Lower lobe of right lung (tissue), 2 donors: ENCODE measurements around the gene GRIK2. TPM values are rescaled to one million over a fixed set of nuclear protein-coding genes. Genes with fewer than 3 reads are reported as not detected.
A peak's percentile ranks its signal among the peaks of the same experiment; 100 is the strongest.
"Not testable (repeated sequence)": the region's sequence is repeated elsewhere in the genome, so short reads cannot be mapped to it uniquely, and the experiment has no call there.

ENCODE experiments used
- ATAC-seq, 2 donors: fragments of 200-7000 bp; cut with Tn5 transposase; one replicate each; pipeline ENCODE4 v1.9.1; 2020 to 2022; ENCODE audit warnings: mild to moderate bottlenecking in 2 of 2, moderate library complexity in 2 of 2
- DNase-seq: peaks from one replicate; pipeline ENCODE4 v3.0.0-alpha.2; 2020
- H3K27ac ChIP-seq: fragments of 200-600 bp; one replicate; pipeline ENCODE4 v1.8.0; 2022
- H3K27me3 ChIP-seq: fragments of 200-600 bp; one replicate; pipeline ENCODE4 v1.8.0; 2022; ENCODE audit warnings: low read depth
- H3K36me3 ChIP-seq: fragments of 200-600 bp; one replicate; pipeline ENCODE4 v1.8.0; 2022; ENCODE audit warnings: mild to moderate bottlenecking
- H3K4me1 ChIP-seq: fragments of 200-600 bp; one replicate; pipeline ENCODE4 v1.8.0; 2022
- H3K4me3 ChIP-seq: fragments of 200-600 bp; one replicate; pipeline ENCODE4 v1.8.0; 2022; ENCODE audit warnings: mild to moderate bottlenecking
- H3K9me3 ChIP-seq: fragments of 200-600 bp; one replicate; pipeline ENCODE4 v1.8.0; 2022
- CTCF ChIP-seq: fragments of 200-600 bp; IDR thresholded peaks from one replicate; pipeline ENCODE4 v1.8.0; 2022; ENCODE audit warnings: antibody characterized with exemption, mild to moderate bottlenecking
- intact Hi-C: fragments of 100-400 bp; cut with DNase I; formaldehyde crosslinking; loops from one replicate; pipeline ENCODE4 v1.11.0; 2022
- total RNA-seq: library from RNA; stranded (reverse); fragmentation: NEBNext Ultra II Directional; extraction: Animal tissue kit (Norgen Biotek cat#: 25700); gene quantifications from one replicate; pipeline ENCODE4 v1.2.1, GENCODE V29; 2021
- donor health status: DM: no; HTN: yes; CAD: no; lungs with severe emphysema.

Gene GRIK2
- total RNA-seq, 1 donor from 2014 or later = 0.62 TPM

DNA sequence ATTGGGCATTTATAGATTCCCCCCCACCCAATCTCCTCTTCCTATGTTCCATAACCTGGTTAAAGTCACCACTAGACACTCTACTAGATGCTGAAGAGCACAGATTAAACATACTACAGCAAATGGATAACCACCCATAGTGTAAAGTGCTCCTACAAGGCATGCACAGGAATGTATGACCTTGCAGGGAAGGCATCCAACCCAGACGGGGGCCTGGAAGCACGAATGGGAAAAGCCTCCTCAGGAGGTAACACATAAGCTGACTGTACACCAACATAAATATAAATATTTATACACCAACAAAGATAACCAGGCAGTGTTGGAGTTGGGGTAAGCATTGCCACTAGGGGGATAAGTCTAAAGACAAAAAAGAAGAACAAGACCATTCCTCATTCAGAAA, 691.7 kb downstream of the GRIK2 start:
- intact Hi-C loops = no loop called here
- Histone ChIP-seq H3K4me3 (no peak overlapping the region), H3K27me3 (no peaks in the 10 kb centered on the region), H3K9me3 (no peaks in the 10 kb centered on the region), H3K27ac (no peak overlapping the region), H3K4me1 (no peaks in the 10 kb centered on the region), H3K36me3 (no peaks in the 10 kb centered on the region)
- no peak for DNase-seq
- TF ChIP-seq CTCF = no peak
- ATAC-seq = no peak

DNA sequence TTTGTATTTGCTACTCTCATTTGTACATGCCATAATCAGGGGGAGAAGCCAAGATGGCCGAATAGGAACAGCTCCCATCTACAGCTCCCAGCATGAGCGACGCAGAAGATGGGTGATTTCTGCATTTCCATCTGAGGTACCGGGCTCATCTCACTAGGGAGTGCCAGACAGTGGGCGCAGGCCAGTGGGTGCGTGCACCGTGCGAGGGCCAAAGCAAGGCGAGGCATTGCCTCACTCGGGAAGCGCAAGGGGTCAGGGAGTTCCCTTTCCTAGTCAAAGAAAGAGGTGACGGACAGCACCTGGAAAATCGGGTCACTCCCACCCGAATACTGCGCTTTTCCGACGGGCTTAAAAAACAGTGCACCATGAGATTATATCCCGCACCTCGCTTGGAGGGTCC, 694.7 kb downstream of the GRIK2 start:
- H3K4me1 ChIP-seq, H3K27me3 ChIP-seq, H3K4me3 ChIP-seq, H3K36me3 ChIP-seq, ATAC-seq, intact Hi-C loops, H3K9me3 ChIP-seq, DNase-seq, H3K27ac ChIP-seq: not testable (repeated sequence)

DNA sequence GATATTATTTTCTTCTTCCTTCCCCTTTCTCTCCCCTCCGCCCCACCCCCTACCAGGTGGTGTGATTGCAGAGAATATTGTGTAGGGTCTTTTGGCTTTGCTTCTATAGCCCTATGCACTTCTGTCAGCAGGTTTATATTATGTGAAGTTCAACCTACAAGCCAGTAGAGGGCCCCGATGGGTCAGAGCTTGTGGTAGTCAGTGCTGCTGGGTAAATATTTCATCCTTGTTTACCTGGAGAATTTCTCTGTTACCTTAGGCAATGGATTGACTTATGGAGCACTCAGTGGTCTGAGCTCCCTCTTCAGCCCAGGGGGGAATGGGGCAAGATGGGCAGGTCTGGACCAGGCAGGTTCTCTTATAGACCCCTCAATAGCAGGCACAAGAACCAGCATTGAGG, 720.9 kb downstream of the GRIK2 start:
- Histone ChIP-seq H3K4me3 (no peak overlapping the region), H3K27ac (no peak overlapping the region), H3K9me3 (no peaks in the 10 kb centered on the region), H3K36me3 (no peaks in the 10 kb centered on the region), H3K4me1 (no peaks in the 10 kb centered on the region), H3K27me3 (no peaks in the 10 kb centered on the region)
- ATAC-seq = peak; percentile 23 to 26
- intact Hi-C loops = no loop called here
- no peak for TF ChIP-seq CTCF
- DNase-seq = no peak

DNA sequence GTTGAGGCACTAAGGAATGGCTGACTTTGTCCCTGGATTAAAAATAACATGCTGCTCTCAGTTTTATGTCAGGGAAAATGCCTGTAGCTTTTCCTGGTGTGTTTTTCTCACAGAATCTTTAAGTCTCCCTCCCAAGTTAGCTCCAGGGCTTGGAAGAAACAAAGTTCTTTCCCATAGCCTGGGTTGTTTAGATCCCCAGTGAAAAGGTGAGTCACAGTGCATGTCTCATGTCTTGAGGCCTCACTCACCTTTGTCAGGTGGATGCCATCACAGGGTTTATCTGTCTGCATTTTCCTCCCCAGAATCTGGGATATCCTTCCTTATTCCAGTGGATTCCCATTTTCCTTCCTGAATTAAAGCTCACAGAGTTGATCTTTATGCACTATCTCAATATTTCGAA, 722.4 kb downstream of the GRIK2 start:
- ATAC-seq (no peak), DNase-seq (no peak)
- Histone ChIP-seq H3K4me3 (no peak overlapping the region), H3K4me1 (no peaks in the 10 kb centered on the region), H3K27me3 (no peaks in the 10 kb centered on the region), H3K36me3 (no peaks in the 10 kb centered on the region), H3K9me3 (no peaks in the 10 kb centered on the region), H3K27ac (no peak overlapping the region)
- TF ChIP-seq CTCF = no peak
- intact Hi-C loops = no loop called here

DNA sequence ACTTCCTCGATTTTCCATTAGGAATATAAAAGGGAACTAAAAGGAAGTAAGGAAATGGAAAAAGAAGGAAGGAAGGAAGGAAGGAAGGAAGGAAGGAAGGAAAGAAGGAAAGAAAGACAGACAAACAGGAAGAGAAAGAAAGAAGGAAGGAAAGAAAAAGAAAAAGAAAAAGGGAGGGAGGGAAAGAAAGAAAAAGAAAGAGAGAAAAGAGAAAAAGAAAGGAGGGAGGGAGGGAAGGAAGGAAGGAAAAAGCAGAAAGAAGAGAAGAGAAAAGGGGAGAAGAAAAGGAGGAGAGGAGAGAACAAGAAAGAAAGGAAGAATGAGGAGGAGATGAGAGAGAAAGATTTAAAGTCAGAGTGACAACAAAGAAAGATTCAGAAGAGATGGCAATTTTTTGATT, 724.5 kb downstream of the GRIK2 start:
- no peak for TF ChIP-seq CTCF
- intact Hi-C loops = no loop called here
- H3K4me3 ChIP-seq = no peak overlapping the region
- H3K36me3 ChIP-seq = no peaks in the 10 kb centered on the region
- no peak overlapping the region for H3K27ac ChIP-seq
- DNase-seq (no peak), ATAC-seq (no peak)
- H3K4me1 ChIP-seq = no peaks in the 10 kb centered on the region
- no peaks in the 10 kb centered on the region for H3K9me3 ChIP-seq
- no peaks in the 10 kb centered on the region for H3K27me3 ChIP-seq
